OCI-LY7 (cell line): Measurements from ENCODE around the gene ROBO1.

Experiments used
- EZH2phosphoT487 ChIP-seq: fragments of 200-600 bp; sonication (generic); IDR thresholded peaks from 2 replicates; pipeline ENCODE4 v1.6.1; 2018; ENCODE audit warnings: low read depth, borderline replicate concordance, mild to moderate bottlenecking, mixed run types, antibody characterized with exemption, low read length, moderate library complexity, mixed read lengths
- TF ChIP-seq, protein P1 (sequence below): fragments of 200-600 bp; sonication (generic); conservative IDR thresholded peaks from 2 replicates; pipeline ENCODE4 v1.5.1; 2014; ENCODE audit warnings: mild to moderate bottlenecking, antibody characterized with exemption, low read length, moderate library complexity, mixed read lengths

DNA sequence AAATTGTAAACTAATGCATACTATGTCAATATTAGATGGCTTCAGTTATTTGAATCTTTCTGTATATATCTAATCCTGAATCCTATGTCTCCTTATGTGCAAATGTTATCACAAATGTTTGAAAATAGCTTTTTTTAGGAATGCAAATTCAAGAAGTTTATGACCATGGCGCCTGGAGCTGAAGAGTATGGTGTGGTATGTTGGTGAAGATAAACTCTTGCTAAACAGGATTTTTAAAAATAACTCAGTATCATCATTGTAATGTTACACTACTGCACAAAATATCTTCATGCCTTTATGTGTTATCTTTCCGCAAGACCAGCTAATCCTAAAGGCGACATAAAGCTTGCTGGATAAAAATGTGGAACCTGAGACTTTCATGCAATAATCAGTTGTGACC is 382.6 kb downstream of the ROBO1 start:
- TF ChIP-seq, protein P1, sequence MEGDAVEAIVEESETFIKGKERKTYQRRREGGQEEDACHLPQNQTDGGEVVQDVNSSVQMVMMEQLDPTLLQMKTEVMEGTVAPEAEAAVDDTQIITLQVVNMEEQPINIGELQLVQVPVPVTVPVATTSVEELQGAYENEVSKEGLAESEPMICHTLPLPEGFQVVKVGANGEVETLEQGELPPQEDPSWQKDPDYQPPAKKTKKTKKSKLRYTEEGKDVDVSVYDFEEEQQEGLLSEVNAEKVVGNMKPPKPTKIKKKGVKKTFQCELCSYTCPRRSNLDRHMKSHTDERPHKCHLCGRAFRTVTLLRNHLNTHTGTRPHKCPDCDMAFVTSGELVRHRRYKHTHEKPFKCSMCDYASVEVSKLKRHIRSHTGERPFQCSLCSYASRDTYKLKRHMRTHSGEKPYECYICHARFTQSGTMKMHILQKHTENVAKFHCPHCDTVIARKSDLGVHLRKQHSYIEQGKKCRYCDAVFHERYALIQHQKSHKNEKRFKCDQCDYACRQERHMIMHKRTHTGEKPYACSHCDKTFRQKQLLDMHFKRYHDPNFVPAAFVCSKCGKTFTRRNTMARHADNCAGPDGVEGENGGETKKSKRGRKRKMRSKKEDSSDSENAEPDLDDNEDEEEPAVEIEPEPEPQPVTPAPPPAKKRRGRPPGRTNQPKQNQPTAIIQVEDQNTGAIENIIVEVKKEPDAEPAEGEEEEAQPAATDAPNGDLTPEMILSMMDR: no peak
- TF ChIP-seq EZH2phosphoT487: no peak
